Fibroblast of skin of right quadriceps (primary cell): ENCODE data around the gene SLC41A1.
A peak's percentile ranks its signal among the peaks of the same experiment; 100 is the strongest.
"Not testable (repeated sequence)": the region's sequence is repeated elsewhere in the genome, so short reads cannot be mapped to it uniquely, and the experiment has no call there.

Source experiments
- DNase-seq: peaks from one replicate; pipeline ENCODE4 v3.0.0-alpha.2; 2013

Gene SLC41A1

DNA sequence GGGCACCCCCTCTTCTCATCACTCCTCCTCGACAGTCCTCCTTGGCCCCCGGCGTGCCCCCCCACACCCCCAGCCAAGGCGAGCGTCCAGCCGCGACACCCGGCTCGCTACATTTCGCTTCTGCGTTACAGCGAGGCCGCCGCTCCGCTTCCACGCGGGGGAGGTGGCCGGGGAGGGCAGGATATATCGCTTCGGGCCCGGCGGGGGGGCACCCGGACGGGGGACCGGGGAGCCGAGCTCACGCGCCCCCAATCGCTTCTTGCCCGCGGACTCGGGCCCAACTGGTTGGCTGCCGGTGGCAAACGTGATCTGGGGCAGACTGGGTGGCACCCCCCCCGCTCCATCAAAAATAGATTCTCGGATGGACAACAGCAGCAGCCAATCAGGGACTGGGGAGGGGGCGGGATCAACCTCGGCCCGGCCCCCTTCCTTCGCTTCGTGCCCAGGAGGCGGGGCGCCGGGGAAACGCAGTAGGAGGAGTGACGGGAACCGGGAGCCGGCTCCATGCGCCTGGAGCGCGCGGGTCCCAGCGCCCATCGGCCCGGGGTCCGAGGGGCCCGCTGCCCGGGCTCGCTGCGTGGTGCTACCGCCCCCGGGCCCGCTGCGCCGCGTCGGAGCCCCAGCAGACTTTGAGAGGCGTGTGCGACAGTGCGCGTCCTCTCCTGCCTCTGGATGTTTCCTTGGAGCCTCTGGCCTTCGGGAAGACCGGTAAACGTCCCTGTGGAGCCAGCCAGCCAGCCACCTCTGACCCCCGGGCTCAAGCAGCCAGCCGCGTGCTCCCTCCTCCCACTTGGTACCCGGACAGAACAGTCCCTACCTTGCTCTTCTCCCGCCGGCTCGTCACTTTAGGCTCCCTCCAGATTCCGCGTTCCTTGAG is at the start of gene SLC41A1:
Gene SLC41A1, minus strand, starts transcription at position 321 of the 877 bp plus-strand sequence. CDS start 2,757 bp downstream, outside the sequence.
- DNase-seq = peak; percentile 92

DNA sequence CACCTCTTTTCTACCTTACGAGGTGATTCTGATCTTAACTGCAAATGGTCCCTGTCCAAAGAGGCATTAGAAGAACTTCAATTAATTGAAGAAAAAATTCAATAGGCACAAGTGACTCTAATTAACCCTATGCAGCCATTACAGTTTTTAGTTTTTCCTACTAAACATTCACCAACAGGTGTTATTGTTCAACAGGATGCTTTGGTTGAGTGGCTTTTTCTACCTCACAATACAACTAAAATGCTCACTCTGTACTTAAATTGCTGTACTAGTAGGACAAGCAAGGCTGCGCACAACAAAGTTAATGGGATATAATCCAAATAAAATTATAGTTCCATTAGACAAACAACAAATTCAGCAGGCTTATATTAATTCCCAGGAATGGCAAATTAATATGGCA is 48.5 kb upstream of the SLC41A1 start:
- no peak for DNase-seq

DNA sequence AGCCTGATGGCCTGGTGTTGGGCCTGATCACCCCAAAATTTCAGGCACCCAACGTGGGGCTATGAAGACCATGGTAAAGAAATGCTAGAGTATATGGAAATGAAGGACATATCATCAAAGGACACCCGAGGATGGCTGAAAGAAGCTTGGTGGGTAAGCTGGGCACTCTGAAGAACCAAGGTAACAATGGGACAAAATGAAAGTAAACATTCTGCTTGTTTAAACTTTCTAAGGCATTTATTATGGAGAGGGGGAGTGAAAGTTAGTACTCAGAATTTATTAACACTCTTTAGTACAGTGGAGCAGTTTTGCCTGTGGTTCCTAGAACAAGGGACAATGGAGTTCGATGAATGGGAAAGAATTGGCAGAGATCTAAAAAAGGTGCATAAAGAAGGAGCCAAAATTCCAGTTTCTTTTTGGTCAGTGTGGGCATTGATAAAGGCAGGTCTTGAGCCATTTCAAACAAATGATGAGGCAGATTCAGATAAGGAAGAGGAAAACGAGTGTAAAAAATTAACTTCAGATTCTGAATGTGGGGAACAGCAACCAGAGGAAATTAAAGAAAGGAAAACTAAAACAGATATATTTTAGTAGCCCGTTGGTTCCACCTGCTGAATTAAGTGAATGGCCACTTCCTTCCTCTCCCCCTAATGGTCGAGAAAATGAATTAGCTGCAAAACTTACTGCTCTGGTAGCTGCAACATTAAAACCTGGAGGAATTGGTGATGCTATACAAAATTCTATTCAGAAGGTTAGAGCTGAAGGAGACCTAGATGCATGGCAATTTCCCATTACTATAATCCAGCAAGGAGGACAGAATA is 45.4 kb upstream of the SLC41A1 start:
- no peak for DNase-seq

DNA sequence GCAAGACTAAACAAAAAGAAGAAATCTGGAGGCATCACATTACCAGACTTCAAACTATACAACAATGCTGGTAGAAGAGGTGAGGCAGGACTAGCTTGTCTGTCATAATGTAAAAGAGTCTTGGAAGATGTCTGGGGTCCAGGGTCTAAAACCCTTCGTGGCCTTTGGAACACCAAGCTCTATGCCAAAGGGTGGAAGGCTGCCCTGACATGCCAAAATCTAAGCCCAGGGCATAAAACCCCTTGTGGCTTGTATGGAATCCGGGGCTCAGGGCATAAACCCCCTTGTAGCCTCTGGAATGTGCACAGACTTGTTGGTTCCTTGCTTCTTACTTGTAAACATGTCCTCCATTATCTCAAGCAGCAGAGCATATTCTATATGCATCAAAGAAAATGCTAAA is 44.5 kb upstream of the SLC41A1 start:
- not testable (repeated sequence) for DNase-seq

DNA sequence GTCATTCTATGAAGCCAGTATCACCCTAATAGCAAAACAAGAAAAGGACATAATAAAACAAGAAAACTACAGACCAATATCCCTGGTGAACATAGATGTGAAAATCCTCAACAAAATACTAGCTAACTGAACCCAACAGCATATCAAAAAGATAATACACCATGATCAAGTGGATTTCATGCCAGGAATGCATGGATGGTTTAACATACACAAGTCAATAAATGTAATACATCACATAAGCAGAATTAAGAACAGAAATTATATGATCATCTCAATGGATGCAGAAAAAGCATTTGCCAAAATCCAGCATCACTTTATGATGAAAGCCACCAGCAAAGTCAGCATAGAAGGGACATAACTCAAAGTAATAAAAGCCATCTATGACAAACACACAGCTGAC is 43.4 kb upstream of the SLC41A1 start:
- no peak for DNase-seq

DNA sequence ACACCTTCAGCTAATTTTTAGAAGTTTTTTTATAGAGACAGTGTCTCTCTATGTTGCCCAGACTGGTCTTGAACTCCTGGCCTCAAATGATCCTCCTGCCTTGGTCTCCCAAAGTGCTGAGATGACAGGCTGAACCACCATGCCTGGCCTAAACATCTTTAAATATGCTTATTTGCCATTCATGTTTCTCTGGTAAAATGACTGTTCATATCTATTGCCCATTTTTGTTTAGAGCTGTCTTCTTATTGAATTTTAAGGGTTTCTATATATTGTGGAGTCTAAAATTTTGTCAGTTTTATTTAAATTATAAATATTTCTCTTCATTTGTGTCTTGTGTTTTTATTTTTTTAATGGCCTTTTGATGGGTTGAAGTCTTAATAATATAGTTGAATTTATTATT is 40.0 kb upstream of the SLC41A1 start:
- no peak for DNase-seq

DNA sequence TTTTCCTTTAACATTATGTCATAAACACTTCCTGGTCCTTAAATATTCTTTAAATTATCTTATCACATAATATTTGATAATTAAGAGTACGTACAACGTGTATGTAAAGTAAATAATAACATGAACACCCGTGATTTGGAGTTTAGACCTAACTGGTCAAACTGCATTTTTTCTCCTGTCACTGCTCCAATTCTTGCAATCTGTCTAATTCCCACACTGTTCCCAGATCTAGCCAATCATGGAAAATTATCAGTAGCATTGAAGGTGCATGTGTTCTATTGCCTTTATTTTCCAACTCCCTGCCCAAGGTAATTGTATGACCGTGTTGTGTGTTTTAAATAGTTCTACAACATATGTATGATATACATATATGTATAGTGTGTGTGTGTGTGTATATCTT is 39.0 kb upstream of the SLC41A1 start:
- DNase-seq = no peak

DNA sequence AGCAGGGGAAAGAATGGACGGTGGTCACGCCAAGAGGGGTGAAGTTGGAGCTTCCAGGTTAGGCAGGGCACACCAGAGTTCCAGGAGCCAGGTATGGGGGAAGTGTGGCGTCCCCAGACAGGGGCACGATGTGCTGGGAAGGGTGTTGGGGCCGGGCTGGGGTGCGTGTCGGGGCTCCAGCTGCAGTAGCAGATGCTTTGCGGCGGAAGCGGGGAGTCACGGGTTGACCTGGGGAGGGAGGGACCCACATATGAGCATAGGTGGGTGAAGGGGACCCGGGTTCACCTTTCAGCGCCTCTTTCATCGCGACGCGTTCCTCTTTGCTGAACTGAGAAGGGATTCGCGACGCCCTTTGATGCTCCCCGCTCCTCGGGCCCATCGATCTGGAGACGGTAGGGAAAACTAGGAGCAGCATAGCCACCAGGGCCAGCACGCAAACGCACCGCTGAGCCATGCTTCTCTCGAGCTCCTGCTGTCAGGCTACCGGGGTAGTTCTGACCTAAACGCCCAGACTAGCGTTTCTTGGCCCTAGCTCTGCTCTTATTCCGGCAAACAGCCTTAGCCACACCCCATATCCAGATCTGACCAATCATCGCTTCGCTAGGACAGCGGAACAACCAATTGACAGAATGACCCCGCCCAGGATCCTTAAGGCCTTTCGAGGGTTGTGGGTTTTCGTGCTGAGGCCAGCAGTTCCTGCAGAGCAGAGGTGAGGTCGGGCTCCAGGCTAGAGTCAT is 36.8 kb upstream of the SLC41A1 start, which contains the start of gene PM20D1:
Gene PM20D1, minus strand, starts transcription at position 514 of the 737 bp plus-strand sequence. Its CDS starts 60 bp downstream, at position 454.
- DNase-seq = peak; percentile 21

DNA sequence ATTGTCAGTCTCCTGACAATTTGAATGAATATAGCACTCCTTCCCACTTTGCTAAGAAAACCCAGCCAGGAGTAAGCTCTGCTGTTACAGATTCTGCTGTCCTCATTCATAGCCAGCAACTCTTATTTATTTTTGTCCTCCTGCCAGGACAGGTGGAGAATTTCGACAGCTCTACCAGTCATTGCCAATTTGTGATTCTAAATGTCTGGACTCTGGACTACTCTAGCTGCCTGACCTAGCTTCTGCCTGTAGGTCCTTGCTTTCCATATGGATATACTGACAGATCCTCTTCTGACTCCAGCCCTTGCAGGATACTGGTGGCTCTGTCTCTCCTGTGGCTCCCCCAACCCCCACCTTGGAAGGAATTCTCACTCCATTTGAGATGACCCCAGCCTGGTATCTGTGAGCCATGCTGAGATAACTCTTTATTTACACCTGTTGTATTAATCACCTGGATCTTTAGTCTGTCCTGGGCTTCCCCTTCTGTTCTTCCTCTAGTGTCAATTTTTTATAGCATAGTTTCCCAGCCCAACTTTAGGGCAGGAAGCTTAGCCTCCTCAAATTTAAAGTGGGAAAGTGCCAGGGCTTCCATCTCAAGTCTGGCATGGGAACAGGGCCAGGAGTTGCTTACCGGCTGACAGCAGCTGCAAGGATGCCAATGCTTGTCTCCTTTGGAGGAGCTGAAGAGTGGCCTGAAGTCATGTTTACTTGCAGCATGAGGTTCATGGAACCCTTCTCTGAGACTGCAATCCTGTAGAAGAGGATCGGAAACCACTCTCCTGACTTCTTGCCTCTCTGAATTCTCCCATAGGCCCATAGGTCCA is 30.2 kb upstream of the SLC41A1 start:
- no peak for DNase-seq

DNA sequence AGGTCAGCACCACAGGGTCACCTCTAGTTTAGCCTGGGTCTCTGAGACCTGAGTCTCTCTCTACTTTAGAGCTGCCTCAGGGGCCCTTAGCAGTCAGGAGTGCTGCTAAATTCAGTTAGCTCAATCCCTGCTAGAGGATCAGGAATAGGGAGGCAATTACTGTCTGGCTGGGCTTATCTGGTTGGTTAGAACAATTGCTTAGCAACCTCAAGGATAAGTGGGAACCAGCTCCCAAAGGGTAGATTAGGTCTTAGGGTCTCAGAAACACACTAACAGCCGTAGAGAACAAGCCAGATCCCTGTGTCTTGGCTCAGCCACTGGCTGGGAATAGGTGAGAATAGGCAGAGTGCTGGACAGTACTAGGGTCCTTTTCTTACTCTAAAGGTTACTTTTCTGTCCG is 29.2 kb upstream of the SLC41A1 start:
- DNase-seq = no peak

DNA sequence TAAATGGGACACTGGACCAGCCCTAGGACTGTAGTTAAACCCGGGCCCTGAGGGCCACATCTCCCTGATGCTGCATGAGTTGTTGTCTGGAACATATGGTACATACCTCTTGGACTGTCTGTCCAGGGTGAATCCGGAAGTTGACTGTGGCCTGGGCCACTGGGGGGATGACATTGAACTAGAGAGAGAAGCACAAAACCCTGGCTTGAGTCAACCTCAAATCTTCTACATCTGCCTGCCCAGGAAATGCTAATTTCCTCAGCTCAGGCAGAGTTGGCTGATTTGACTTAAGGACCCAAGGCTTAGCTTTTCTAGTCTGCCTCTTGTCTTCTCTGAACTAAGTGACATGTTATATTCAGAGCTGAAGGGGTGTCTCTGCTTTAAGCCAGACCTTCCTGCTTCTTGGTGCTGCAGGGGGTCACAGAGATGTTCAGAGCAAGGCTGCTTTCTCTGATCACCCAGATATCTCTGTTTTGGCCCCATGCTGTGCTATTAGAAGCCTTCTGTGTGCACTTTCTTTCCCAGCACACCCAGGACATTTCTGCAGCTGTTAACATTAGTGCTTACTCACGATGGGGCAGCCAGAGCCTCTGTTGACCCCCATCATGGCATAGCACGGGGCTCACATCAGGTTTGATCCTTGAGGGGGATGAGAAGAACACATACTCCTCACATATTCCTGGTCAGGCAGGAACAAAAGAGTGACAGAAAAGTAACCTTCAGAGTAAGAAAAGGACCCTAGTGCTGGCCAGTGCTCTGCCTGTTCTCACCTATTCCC is 27.3 kb upstream of the SLC41A1 start:
- no peak for DNase-seq

DNA sequence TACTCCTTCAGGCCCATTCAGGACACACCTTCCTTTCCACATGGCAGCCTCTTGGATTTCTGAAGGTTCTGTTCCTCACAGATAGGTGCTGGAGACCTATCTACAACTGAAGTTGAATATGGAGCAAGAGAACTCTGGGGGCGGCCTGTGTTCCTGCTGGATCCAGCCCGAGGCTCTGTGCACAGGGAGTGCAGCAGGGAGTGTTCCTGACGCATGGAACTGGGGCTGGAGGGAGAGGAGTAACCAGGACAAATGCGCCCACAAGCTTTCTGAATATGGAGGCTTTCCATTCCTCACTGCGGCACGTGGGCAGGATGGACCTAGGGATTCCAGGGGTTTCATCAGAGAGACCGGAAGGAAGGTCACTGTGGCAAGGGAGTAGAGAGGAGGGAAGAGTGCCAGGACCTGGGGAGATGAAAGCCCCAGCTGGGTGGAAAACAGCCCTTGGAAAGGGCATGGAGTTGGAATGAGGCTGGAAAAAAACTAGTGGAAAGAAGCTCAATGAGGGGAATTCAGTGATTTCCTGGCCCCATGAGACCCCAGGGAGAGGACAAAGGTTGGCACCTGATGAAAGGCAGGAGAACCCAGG is 24.5 kb upstream of the SLC41A1 start:
- no peak for DNase-seq

DNA sequence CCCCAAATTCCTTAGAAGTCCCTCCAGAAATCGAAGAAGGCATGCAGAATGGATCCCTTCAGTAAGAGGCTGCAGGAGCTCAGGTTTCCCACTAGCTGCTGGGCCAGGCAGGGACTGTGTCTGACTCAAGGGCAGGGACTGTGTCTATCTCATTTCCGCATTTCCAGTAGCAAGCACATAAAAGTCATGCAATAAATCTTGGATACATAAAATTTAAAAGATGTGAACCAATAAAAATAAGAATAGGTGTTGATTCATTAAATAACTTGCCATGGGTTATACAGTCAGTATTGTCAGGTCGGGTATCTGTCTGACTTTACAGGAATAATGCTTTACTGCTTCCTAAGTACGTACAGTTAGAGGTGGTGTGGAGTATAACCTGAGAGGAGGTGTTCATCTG is 21.8 kb upstream of the SLC41A1 start:
- peak; percentile 24 for DNase-seq

DNA sequence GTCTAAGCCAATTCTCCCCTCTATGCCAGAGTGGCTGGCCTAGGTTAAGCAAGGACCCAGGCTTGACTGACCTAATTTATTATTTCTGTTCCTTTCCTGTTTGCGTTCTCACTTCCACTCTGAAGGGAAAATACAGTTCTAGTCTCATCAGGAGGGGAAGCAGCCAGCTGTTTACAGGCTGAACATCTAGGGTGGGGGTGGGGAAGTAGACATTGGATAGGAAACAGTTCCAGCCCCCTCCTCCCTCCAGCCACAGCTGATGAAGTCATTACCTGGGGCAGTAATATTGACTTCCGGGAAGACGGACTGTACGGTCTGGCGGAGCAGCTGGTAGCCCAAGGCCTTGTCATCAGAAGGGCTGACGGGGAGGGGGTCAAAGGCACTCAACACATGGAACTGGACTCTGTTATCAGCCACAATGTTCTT is 19.3 kb upstream of the SLC41A1 start:
- no peak for DNase-seq

DNA sequence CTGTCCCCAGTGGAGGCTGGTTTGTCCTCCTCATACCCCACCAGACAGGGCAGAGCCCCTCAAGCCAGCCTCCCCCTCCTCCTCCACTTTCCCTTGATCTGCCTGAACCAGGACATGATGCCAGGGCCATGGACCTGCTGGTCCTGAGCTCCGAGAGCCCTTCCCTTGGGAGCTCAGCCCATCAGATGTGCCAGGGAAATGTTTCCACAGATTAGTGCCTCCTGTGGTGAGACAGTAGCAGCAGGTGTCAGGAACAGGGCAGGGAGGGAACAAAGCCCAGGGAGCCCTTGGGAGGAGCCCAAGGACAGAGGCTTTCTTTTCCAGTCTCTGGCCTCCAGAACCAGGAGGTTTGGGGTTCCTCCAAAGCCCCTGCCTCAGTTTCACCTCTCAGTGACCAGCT is 14.6 kb upstream of the SLC41A1 start:
- DNase-seq = no peak

DNA sequence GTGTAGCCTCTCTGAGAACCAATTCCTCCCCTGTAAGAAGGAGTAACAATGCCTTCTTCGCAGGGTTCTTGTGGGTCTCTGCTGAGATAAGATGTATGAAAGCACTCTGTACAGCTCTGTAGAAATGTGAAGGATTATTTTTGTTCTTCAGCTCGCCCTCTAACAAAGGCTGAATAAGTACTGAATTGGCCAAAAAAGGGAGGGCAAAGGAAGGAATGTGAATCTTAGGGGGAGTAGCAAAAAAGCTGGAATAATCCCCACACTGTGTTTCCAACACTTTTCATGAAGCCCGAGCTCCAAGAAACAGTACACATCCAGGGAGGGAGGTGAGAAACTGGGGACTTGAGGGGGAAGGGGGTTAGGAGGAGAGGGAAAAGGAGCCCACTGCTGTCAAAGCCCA is 14.0 kb upstream of the SLC41A1 start:
- no peak for DNase-seq

DNA sequence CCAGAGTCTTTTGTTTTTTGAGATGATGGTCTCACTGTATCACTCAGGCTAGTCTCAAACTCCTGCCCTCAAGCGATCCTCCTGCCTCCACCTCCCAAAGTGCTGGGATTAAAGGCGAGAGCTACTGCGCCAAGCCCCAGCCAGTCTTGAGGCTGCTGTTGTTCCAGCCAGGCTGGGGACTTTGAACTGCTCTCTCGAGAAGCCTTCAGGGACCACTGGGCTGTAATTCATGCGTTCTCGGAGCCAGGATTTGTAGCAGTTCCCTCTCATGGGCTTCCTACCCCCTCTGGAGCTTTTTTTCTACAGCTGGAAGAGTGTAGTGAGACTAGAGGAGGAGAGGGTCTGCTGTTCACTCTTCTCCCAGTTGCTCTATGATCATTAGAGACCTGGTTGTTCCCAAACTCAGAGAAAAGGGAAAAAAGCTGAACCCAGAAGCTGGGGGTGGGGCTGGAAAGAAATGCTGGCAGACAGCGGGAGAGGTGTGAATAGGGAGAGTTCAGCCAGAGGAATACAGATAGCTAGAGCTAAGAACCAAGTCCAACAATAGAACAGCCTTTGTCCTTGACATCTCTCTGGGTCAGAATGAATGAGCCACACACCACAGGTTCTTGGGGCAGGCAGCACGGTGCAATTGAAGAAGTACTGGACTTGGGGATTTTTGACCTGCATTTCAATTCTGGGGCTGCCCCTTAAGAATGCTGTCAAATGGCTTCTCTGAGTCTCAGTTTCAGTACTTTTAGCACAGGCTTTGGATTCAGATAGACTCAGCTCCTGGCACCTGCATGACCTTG is 13.2 kb upstream of the SLC41A1 start:
- DNase-seq = no peak

DNA sequence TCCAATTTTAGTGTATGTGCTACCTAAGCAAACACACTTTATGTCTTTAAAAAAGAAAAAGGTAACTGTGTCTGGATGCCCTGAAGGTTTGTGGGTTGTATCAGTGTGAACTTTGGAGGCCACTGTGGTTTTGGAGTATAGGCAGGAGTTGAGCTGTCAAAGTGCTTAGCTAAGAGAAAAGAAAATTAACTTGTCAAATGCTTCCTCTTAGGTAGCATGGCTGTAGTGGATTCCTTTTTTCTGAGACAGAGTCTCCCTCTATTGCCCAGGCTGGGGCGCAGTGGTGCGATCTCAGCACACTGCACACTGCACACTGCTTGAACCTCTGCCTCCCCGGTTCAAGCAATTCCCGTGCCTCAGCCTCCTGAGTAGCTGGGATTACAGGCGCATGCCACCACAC is 11.2 kb upstream of the SLC41A1 start:
- DNase-seq = no peak

DNA sequence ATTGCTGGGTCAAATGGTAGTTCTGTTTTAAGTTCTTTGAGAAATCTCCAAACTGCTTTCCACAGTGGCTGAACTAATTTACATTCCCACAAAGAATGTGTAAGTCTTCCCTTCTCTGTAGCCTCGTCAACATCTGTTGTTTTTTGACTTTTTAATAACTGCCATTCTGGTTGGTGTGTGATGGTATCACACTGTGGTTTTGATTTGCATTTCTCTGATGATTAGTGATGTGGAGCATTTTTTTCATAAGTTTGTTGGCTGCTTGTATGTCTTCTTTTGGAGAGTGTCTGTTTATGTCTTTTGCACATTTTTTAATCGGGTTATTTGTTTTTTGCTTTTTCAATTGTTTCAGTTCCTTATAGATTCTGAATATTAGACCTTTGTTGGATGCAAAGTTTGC is 10.3 kb upstream of the SLC41A1 start:
- DNase-seq = not testable (repeated sequence)

DNA sequence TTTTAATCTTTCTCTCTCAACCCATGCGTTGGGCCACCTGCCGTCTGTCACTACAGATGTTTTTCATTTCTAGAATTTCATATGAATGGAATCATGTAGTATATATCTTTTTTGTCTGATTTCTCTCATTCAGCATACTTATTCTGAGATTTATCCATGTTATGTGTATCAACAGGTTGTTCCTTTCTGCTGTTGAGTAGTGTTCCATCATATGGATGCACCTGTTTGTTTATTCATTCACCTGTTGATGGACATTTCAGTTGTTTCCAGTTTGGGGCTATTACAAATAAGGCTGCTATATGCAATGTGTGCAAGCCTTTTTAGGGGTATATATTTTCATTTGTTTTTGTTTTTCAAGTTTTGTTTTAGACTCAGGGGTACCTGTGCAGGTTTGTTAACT is 9.4 kb upstream of the SLC41A1 start:
- DNase-seq = no peak
